Stimulated activated CD4-positive, alpha-beta T cell treated with anti-CD3 and anti-CD28 coated beads, Interleukin-4, amount 100 ng/mL, for 48 hours (primary cell): Measurements from ENCODE around the gene SESN1.
"Not testable (repeated sequence)": the region's sequence is repeated elsewhere in the genome, so short reads cannot be mapped to it uniquely, and the experiment has no call there.

Source experiments
- DNase-seq, 2 donors: peaks; one replicate each; pipeline ENCODE4 v3.0.0-alpha.2; 2020; ENCODE audit warnings: low read depth in 2 of 2

The SESN1 gene

GRCh38 chr6:109001291-109001894 is 93.3 kb downstream of the SESN1 start:
- no peak for DNase-seq

- DNase-seq, result no peak
Measured at GRCh38 chr6:109000289-109000688, 94.4 kb downstream of the SESN1 start.

GRCh38 chr6:108999428-108999827 is 95.2 kb downstream of the SESN1 start:
- DNase-seq, result no peak

DNA sequence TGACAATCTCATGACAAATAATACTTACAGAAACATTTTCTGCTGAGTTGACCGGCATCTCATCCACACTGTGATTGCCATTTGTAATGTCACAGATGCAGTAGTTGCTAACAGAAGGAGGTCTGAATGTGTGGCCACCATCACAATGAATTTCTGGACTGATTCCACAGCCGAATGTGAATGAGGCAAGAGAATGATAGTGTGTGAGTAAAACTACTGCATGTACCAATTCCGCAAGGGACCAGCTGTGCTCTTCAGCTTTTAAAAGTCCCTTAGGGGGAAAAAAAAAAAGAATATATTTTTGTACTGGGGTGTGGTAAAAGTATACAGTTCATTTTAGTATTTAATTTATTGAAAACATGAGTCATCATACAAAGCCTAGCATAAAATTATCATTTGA is 96.2 kb downstream of the SESN1 start:
- DNase-seq, result no peak

DNA sequence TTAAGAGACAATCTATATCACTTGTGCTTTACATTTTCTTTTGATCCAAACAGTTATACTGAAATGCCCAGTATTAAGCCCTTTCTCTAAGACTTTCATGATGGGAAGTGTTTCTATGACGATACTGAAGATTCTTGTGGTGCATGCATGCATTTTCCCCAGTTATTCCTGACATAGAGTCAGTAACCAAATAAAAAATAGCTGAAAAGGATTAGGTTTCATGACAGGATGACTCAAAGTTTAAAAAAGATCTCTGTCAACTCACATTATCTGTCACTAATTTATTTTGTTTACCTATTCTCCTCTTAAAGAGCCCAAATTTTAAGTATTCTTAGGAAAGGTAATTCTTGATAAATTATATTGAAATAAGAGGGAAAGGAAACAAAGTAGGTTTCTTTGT is 98.4 kb downstream of the SESN1 start:
- no peak for DNase-seq

- no peak for DNase-seq
Measured at GRCh38 chr6:108995296-108995695, 99.3 kb downstream of the SESN1 start.

DNA sequence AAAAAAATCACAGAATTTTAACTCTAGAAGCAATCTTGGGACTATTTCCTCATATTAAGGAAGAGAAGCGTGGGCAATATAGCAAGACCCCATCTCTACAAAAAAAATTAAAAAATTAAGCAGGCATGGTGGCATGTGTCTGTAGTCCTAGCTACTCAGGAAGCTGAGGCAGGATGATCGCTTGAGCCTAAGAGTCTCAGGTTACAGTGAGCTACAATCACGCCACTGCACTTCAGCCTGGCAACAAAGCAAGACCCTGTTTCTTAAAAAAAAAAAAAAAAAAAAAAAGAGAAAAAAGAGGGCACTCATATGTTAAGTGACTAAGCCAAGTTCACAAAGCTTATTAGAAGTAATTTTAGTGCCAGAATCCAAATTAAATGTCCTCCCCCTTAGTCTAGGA is 100.8 kb downstream of the SESN1 start:
- DNase-seq, result no peak

GRCh38 chr6:108989700-108990099 is 104.9 kb downstream of the SESN1 start:
- no peak for DNase-seq

DNA sequence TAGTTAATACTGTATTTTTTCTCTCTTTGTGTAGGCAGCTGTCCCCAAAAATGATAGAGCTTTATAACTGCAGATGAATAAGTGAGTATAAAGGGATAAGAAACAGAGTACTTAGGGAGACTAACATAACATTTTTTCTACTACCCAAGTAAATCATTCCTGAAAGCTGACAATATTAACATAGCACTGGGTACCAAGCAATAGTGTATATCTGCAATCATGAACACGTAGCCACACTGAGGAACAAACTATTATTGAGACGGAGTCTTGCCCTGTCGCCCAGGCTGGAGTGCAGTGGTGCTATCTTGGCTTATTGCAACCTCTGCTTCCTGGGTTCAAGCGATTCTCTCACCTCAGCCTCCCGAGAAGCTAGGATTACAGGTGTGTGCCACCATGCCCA is 105.9 kb downstream of the SESN1 start:
- no peak for DNase-seq

GRCh38 chr6:108988296-108988695 is 106.3 kb downstream of the SESN1 start:
- DNase-seq, result no peak

- no peak for DNase-seq
Measured at GRCh38 chr6:108987156-108987555, 107.5 kb downstream of the SESN1 start.

- DNase-seq, result no peak
Measured at GRCh38 chr6:108985301-108985700, 109.3 kb downstream of the SESN1 start.

DNA sequence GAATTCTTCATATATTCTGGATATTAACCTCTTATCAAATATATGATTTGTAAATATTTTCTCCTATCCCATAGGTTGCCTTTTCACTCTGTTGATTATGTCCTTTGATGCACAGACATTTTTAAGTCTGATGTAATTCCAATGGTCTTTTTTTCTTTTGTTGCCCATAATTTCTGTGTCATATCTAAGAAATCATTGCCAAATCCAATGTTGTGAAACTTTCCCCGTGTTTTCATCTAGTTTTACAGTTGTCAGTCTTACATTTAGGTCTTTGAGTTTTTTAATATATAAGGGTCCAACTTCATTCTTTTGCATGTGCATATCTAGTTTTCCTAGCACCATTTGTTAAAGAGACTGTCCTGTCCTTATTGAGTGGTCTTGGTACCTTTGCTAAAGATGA is 111.5 kb downstream of the SESN1 start:
- no peak for DNase-seq

DNA sequence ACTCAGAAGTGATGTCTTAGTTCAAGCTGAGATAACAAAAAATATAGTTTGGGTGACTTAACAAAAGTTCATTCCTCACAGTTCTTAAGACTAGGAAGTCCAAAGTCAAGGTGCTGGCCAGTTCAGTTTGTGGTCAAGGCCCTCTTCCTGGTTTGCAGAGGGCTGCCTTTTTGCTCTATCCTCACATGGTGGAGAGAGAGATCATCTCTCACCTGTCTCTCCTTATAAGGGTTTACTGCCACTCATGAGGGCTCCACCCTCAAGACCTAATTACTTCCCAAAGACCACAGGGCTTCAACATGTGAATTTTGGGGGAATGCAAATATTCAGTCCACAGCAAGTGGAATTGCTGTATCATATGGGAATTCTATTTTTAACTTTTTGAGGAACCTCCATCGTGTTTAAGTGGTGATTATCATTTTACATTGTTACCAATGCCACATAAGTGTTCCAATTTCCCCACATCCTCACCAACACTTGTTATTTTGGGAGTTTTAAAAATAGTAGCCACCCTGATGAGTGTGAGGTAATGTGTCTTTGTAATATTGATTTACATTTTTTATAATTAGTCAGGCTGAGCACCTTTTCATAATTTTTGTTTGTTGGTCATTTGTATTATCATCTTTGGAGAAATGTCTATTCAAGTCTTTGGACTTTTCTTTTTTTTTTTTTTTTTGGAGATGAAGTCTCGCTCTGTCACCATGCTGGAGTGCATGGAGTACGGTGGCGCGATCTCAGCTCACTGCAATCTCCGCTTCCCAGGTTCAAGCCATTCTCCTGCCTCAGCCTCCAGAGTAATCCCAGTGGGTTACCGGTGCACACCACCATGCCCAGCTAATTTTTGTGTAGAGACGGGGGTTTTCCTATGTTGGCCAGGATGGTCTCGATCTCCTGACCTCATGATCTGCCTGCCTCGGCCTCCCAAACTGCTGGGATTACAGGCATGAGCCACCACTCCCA is 112.2 kb downstream of the SESN1 start:
- DNase-seq, result no peak

DNA sequence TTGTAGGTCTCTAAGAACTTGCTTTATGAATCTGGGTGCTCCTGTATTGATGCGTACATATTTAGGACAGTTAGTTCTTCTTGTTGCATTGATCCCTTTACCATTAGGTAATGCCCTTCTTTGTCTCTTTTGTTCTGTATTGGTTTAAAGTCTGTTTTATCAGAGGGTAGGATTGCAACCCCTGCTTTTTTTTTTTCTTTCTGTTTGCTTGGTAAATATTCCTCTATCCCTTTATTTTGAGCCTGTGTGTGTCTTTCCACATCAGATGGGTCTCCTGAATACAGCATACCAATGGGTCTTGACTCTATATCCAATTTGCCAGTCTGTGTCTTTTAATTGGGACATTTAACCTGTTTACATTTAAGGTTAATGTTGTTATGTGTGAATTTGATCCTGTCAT is 116.0 kb downstream of the SESN1 start:
- not testable (repeated sequence) for DNase-seq

DNA sequence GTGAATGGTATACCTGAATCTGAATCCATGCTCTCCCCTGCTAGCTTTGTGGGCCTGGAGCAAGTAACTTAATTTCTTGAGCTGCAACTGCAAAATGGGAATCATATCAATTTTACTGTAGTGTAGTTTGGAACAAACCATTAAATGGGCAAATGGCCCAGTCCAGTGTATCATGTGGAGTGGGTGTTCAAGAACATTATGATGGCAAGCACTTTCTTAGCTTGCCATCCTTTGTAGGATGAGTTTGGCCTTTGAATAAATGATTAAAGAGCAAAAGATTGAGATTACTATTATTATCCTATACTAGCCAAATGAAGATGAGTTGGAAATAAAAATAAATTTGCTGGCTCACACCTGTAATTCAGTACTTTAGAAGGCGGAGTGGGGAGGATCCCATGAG is 120.4 kb downstream of the SESN1 start:
- no peak for DNase-seq

DNA sequence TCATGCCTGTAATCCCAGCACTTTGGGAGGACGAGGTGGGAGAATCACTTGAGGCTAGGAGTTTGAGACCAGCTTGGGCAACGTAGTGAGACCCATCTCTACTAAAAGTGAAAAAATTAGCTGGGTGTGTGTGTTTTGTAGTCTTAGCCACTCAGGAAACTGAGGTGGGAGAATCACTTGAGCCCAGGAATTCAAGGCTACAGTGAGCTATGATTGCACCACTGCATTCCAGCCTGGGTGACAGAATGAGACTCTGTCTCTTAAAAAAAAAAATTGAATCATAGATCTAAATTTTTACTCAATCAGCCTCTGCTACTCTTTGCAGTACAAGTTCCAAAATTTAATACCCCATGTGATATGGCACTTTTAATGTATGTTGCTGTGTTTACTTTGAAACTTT is 124.9 kb downstream of the SESN1 start:
- DNase-seq, result no peak

- no peak for DNase-seq
Measured at GRCh38 chr6:108968325-108969316, 126.0 kb downstream of the SESN1 start.

GRCh38 chr6:108966855-108967755 is 127.5 kb downstream of the SESN1 start:
- no peak for DNase-seq

DNA sequence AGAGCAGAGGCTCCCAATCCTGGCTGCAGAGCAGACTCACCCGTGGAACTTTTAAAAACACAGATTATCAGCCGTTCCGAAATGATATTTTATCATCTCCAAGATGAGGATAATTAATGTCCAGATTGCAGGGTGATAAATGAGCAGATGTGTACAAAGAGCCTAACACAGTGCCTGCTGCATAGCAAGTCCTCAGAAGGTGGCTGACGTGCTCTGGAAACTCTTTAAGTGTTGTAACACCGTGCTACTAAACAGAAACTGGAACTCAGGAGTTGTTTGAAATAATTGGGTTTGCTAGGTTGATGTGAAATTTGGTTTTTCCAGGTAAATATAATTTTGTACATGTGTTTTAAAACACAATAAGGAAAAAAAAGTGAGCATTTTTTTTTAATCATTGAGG is 128.4 kb downstream of the SESN1 start:
- DNase-seq, result no peak

DNA sequence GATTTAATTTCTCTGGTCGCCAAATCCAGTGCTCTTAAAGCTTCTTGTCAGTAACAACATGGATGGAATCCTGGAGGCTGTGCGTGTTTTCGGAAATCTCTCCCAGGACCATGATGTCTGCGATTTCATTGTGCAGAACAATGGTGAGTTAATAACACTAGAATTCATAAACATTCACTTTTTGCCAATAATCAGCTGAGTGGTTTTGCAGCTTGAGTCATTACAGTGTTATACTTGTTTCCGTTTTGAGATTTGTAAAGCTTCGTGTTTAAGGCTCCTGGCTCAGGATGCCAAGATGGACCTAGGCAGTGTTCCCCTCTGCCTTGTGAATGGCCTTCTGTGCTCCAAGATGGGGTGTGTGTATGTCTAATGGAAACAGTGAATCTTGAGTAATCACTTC is 132.7 kb downstream of the SESN1 start:
- DNase-seq, result no peak
